ENCODE data around the gene TIGD1.
A peak's percentile ranks its signal among the peaks of the same experiment; 100 is the strongest.
"Not testable (repeated sequence)": the region's sequence is repeated elsewhere in the genome, so short reads cannot be mapped to it uniquely, and the experiment has no call there.

Gene TIGD1

DNA sequence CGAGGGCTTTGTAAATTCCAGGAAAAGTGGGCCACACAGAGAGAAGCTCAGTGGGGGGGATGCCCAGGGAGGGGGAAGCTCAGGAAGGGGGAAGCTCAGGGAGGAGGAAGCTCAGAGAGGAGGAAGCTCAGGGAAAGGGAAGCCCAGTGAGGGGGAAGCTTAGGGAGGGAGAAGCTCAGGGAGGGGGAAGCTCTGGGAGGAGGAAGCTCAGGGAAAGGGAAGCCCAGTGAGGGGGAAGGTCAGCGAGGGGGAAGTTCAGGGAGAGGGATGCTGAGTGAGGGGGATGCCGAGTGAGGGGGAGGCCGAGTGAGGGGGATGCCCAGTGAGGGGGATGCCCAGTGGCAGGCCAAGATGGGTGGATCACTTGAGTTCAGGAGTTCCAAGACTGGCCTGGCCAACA lies 11.7 kb downstream of the TIGD1 start:
- peak; percentile 57 for DNase-seq

DNA sequence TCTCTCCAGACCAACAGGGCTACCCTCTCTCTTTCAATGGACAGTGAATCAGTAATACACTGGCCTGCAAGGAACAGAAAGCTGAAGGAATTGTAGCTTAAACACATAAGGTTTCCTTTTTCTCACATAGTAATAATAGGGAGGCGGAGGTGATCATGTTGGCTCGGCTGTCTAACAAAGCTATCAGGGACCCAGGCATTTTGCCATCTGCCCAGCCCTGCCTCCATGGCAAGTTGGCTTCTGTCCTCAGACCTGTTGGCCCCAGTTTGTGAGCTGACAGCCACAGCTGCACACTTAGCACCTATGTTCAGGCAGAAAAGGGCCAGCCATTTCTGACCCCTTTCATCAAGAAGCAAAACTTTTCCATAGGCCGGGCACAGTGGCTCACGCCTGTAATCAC lies 12.9 kb downstream of the TIGD1 start:
- no peak for DNase-seq

GRCh38 chr2:232537079-232537478 lies 13.3 kb downstream of the TIGD1 start:
- no peak for DNase-seq

- peak; percentile 35 for DNase-seq
Observed at GRCh38 chr2:232535761-232536530, 14.4 kb downstream of the TIGD1 start.

DNA sequence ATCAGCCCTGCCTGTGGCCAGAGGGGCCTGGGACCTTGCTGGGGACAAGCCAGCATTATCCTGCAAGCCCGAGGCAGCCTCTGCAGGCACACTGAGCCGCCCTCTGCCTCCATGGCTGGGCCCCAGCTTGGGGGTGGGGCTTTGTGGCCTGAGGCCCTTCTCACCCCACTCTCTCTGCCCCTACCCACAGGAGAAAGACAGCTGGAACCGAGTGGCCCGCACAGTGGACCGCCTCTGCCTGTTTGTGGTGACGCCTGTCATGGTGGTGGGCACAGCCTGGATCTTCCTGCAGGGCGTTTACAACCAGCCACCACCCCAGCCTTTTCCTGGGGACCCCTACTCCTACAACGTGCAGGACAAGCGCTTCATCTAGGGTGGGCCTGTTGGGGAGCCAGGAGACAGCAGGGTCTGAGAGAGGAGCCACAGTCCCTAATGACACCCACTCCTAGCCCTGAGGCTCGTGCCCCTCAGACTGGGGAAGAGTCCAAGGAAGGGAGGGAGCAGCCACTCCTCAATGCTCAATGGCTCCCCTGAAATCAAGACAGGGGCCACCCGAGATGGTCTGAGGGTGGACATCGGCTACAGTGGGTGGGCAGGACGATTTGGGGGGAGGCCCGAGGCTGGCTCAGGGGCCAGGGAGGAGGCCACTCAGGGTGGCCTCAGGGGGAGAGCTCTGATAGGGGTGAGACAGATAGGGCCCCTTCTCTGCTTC lies 15.3 kb downstream of the TIGD1 start:
- DNase-seq = no peak

GRCh38 chr2:232533944-232534710 lies 16.2 kb downstream of the TIGD1 start:
- DNase-seq = no peak

- DNase-seq = not testable (repeated sequence)
Observed at GRCh38 chr2:232532821-232533220, 17.5 kb downstream of the TIGD1 start.

- DNase-seq = no peak
Observed at GRCh38 chr2:232532419-232532818, 17.9 kb downstream of the TIGD1 start.

DNA sequence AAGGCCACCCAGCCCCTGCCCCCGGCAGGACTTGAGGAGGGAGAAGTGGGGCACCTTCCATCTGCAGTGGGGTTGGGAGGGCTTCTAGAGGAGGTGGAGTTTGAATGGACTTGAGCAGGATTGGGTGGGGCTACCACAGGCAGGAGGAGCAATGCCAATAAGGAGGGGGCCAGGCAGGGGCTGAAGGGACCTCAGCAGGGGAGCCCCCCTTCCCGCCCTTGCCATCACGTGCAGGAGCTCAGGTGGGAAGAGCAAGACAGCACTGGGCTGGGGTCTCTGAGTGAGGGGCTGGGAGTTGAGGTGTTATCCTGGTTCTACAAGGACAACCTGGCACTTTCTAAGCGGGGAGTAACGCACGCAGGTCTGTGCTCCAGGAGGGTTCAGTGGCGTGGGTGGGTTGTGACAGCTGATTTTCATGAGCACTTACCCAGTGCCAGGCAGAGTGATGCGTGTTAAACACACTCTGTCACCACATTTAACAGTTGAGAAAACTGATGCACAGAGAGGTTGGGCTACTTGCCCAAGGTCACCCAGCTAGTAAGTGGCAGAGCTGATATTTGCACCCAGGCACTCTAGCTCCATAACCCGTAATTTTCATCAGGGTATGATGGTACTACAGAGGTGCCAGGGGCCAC lies 19.6 kb downstream of the TIGD1 start:
- no peak for DNase-seq

GRCh38 chr2:232529806-232530547 lies 20.4 kb downstream of the TIGD1 start:
- no peak for DNase-seq

- peak; percentile 59 for DNase-seq
Observed at GRCh38 chr2:232528746-232529460, 21.5 kb downstream of the TIGD1 start.

DNA sequence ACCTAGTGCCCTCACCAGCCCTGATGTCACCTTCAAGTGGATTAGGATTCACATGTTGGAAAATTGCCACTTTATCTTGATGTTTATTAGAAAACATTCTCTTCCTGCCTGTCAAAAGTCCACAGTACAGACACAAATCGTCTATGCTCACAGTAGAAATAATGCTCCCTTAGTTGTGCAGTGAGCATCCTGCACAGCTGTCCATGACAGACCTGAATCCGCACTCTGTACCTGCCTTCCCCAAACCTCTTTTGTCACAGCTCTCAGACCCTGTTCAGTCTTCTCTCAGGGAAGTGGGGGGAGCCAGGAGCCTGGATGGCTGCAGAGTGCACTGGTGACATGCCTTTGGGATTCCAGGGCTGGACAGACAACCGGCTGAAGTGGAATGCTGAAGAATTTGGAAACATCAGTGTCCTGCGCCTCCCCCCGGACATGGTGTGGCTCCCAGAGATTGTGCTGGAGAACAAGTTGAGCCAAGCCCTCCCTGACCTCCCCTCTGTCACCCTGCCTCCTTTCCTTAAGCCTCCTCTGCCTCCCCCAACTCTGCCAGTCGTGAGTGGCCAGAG lies 22.4 kb downstream of the TIGD1 start:
- no peak for DNase-seq

DNA sequence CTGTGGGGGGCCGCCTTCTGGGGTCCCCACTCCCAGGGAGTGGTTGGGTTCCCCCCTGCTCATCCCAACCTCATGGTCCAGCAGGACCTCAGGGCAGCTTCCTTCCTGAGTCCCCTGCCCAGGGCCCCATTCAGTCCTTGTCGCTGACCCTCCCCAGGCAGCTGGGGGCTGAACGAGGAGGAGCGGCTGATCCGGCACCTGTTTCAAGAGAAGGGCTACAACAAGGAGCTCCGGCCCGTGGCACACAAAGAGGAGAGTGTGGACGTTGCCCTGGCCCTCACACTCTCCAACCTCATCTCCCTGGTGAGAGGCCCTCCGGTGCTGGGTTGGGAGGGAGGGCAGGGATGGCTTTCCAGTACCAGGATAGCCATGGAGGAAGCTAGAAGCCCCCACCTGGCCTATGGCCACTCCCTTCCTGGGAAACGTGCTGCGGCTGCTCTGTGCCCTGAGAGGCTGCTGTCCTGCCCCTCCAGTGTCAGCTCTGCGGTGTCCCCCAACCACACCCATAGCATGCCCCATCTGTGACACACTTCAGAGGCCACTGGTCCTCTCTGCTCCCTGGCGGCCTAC lies 23.9 kb downstream of the TIGD1 start:
- no peak for DNase-seq

DNA sequence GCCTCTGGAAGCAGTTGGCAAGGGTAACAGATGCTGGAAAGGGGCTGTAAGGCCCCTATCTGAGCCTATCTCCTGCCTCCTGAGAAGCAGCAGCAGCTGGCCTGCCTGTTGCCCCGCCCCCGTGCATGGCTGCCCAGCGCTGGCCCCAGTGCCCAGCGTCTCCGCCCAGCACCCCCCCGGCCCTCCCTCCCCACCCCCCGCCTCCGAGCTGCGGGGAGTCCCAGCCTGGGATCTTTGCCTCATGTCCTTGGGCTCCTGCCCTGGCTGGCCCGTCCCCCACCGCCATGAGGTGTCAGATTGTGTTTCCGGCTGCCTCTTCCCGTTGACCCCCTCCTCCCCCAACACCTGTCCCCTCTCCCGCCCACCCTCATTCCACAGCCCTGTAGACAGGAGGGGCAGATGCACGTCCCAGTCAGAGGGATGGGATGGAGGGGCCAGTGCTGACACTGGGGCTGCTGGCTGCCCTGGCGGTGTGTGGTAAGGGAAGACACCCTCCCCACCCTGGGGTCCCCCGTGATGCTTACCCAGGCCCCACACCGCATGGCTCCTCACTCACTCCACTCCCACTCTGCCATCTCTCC lies 24.5 kb downstream of the TIGD1 start, which contains the start of gene CHRND:
TSS of gene CHRND (plus strand) at position 370 of the 581 bp plus-strand sequence. CDS start at position 426, 56 bp downstream.
- DNase-seq = no peak

- no peak for DNase-seq
Observed at GRCh38 chr2:232525199-232525598, 25.2 kb downstream of the TIGD1 start.

- no peak for DNase-seq
Observed at GRCh38 chr2:232524771-232525170, 25.6 kb downstream of the TIGD1 start.

DNA sequence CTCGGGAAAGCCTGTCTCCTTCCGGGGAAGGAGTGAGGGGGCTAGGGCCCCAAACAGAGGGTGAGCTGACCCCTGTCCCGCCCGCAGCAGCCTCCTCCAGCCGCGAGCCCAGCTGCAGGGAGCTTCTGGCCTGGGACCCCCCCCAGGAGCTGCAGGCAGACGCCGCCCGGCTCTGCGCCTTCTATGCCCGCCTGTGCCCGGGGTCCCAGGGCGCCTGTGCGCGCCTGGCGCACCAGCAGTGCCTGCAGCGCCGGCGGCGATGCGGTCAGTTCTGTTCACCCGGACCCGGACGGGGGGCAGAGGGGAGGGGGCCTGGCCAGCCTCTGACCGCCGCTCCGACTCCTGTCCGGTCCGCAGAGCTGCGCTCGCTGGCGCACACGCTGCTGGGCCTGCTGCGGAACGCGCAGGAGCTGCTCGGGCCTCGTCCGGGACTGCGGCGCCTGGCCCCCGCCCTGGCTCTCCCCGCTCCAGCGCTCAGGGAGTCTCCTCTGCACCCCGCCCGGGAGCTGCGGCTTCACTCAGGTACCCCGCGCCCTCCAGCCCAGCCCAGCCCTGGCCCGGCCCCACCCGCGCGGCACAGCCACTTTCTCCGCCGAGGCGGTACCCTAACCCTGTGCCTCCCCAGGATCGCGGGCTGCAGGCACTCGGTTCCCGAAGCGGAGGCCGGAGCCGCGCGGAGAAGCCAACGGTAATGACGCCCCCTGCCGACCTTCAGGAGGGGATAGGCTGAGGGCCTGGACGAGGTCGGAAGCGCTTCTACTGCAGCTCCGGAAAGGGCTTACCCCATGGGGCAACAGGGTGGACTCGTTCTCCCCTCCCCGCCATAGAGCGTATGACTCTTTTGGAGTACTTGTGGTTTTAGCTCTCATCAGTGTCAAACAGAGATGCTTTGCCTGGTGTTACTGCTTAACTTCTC lies 26.4 kb downstream of the TIGD1 start:
- DNase-seq = peak; percentile 53

DNA sequence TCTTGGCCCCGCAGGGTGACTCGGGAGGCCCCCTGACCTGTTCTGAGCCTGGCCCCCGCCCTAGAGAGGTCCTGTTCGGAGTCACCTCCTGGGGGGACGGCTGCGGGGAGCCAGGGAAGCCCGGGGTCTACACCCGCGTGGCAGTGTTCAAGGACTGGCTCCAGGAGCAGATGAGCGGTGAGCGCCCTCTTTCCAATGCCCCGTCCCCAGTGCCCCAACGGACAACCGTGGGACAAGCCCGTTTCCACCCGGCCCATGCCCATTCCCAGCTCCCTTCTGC lies 27.0 kb downstream of the TIGD1 start:
- no peak for DNase-seq

DNA sequence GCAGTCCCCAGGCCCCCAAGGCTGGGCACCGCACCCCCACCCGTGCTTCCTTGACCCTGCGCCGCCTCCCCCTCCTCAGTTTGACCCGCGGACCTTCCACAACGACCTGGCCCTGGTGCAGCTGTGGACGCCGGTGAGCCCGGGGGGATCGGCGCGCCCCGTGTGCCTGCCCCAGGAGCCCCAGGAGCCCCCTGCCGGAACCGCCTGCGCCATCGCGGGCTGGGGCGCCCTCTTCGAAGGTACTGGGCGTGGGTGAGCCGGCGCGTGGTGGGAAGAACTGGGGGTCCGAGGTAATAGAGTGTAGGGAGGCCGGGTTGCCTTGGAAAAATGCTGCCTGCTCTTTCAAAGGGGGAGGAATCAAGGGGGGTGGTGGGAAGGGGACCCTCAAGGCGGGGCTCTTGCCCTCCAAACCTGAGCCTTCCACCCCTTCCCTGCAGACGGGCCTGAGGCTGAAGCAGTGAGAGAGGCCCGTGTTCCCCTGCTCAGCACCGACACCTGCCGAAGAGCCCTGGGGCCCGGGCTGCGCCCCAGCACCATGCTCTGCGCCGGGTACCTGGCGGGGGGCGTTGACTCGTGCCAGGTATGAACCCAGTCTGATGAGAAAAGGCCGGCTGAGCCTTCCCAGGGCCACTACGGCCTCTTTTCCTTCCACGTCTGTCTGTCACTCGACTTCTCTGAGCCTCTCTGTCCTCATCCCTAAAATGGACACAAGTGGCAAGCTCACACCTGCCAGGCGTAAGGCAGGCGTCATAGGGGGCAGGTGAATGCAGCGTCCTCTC lies 27.5 kb downstream of the TIGD1 start:
- no peak for DNase-seq

Measured in inflammatory macrophage treated with lipopolysaccharide for 4 hours (primary cell).